B cell (primary cell): Measurements from ENCODE around the gene CANT1. TPM values are rescaled to one million over a fixed set of nuclear protein-coding genes. Genes with fewer than 3 reads are reported as not detected.

Experiments used
- ATAC-seq: fragments of 200-7000 bp; cut with Tn5 transposase; one replicate; pipeline ENCODE4 v1.10.0; 2021; ENCODE audit warnings: low read depth, mild to moderate bottlenecking, moderate number of reproducible peaks, moderate library complexity
- CTCF ChIA-PET: fragments of 350-600 bp; sonication (Branson Sonifier 250); formaldehyde crosslinking; loops from one replicate; lab custom pipeline; 2021; ENCODE audit warnings: antibody characterized with exemption, inconsistent platforms; lab: Charles Lee
- POLR2A ChIA-PET: fragments of 350-600 bp; sonication (Branson Sonifier 250); formaldehyde crosslinking; loops from one replicate; lab custom pipeline; 2021; ENCODE audit warnings: antibody characterized with exemption; lab: Charles Lee
- DNase-seq: peaks from one replicate; pipeline ENCODE4 v3.0.0; 2013
- H2AFZ ChIP-seq: 2 replicates; pipeline ENCODE4 v1.6.1; 2012; ENCODE audit warnings: mild to moderate bottlenecking, low read depth, low read length; ENCODE audit not compliant: insufficient read depth, poor library complexity, severe bottlenecking
- H3K27ac ChIP-seq, 2 donors: 1 replicate in 1 of 2; 2 replicates in 1 of 2; pipeline ENCODE4 v1.5.1; 2012 to 2013; ENCODE audit warnings: low read length in 2 of 2, mild to moderate bottlenecking in 2 of 2, moderate library complexity in 1 of 2
- H3K27me3 ChIP-seq, 4 experiments: fragments of 200-600 bp in 1 of 4; sonication (generic) in 1 of 4; replicated peaks in 1 of 4; 1 replicate in 2 of 4; 2 replicates in 2 of 4; pipeline versions ENCODE4 v1.6.1 to v1.7.0; 2013 to 2016; ENCODE audit warnings: low read length in 3 of 4, mild to moderate bottlenecking in 2 of 4, mixed read lengths in 1 of 4, moderate library complexity in 1 of 4; ENCODE audit not compliant: insufficient read depth in 4 of 4, control insufficient read depth in 3 of 4; ENCODE audit errors: control extremely low read depth in 1 of 4
- H3K36me3 ChIP-seq, 2 experiments: replicated peaks in 1 of 2; 1 replicate in 1 of 2; 2 replicates in 1 of 2; pipeline versions ENCODE4 v1.6.1 to v1.7.1; 2013; ENCODE audit warnings: low read length in 1 of 2; ENCODE audit not compliant: insufficient read depth in 2 of 2, control insufficient read depth in 1 of 2; ENCODE audit errors: control extremely low read depth in 1 of 2, extremely low read depth in 1 of 2
- H3K4me1 ChIP-seq, 2 donors: fragments of 200-600 bp in 1 of 2; sonication (generic) in 1 of 2; 1 replicate in 1 of 2; 2 replicates in 1 of 2; pipeline versions ENCODE4 v1.5.1 to v1.6.1; 2013 to 2017; ENCODE audit warnings: low read length in 2 of 2; ENCODE audit not compliant: control insufficient read depth in 2 of 2, insufficient read depth in 2 of 2
- H3K4me2 ChIP-seq: replicated peaks from 2 replicates; pipeline ENCODE3; 2012; ENCODE audit warnings: mild to moderate bottlenecking, low read depth, low read length; ENCODE audit not compliant: poor library complexity, severe bottlenecking
- H3K4me3 ChIP-seq, 5 experiments: fragments of 200-600 bp in 1 of 5; sonication (generic) in 1 of 5; 1 replicate in 3 of 5; 2 replicates in 2 of 5; pipeline versions ENCODE4 v1.5.1 to v1.7.0; 2011 to 2016; ENCODE audit warnings: low read length in 4 of 5, mild to moderate bottlenecking in 4 of 5, low read depth in 2 of 5, control low read depth in 1 of 5, moderate library complexity in 1 of 5; ENCODE audit not compliant: insufficient read depth in 1 of 5; ENCODE audit errors: control extremely low read depth in 1 of 5, extremely low read depth in 1 of 5
- H3K79me2 ChIP-seq: fragments of 200-600 bp; sonication (generic); one replicate; pipeline ENCODE4 v1.6.0; 2016; ENCODE audit warnings: low read length; ENCODE audit not compliant: control insufficient read depth, insufficient read depth
- H3K9ac ChIP-seq: fragments of 200-600 bp; sonication (generic); 2 replicates; pipeline ENCODE4 v1.6.1; 2017; ENCODE audit warnings: mild to moderate bottlenecking, low read length, moderate library complexity
- H3K9me3 ChIP-seq, 3 donors: one replicate each; pipeline versions ENCODE4 v1.6.1 to v1.7.1; 2013; ENCODE audit warnings: low read length in 2 of 3; ENCODE audit not compliant: control insufficient read depth in 2 of 3, insufficient read depth in 1 of 3; ENCODE audit errors: control extremely low read depth in 1 of 3
- H4K20me1 ChIP-seq: 2 replicates; pipeline ENCODE4 v1.6.0; 2012; ENCODE audit warnings: mild to moderate bottlenecking, low read length; ENCODE audit not compliant: insufficient read depth, control insufficient read depth, poor library complexity, severe bottlenecking
- H3K27ac Mint-ChIP-seq: one replicate; pipeline ENCODE4 v1.8.0; 2021; ENCODE audit warnings: mixed read lengths
- H3K27me3 Mint-ChIP-seq: one replicate; pipeline ENCODE4 v1.8.0; 2021; ENCODE audit warnings: mixed read lengths
- H3K4me1 Mint-ChIP-seq: one replicate; pipeline ENCODE4 v1.8.0; 2021; ENCODE audit warnings: mixed read lengths
- H3K4me3 Mint-ChIP-seq: one replicate; pipeline ENCODE4 v1.8.0; 2021; ENCODE audit warnings: mixed read lengths
- H3K9me3 Mint-ChIP-seq: one replicate; pipeline ENCODE4 v1.8.0; 2022; ENCODE audit warnings: mixed read lengths; ENCODE audit not compliant: insufficient read depth
- CTCF ChIP-seq: fragments of 200-600 bp; IDR thresholded peaks from one replicate; pipeline ENCODE4 v1.8.0; 2022; ENCODE audit warnings: antibody characterized with exemption, mild to moderate bottlenecking
- EZH2 ChIP-seq: IDR thresholded peaks from 2 replicates; pipeline ENCODE4 v1.6.1; 2012; ENCODE audit warnings: borderline replicate concordance, low read depth, mild to moderate bottlenecking, moderate library complexity, low read length; ENCODE audit not compliant: insufficient read depth, poor library complexity, severe bottlenecking
- WGBS: methylation state at CpG from one replicate; pipeline ENCODE4 v1.1.5; 2013; ENCODE audit warnings: missing lambda C conversion rate; ENCODE audit not compliant: insufficient coverage; 5-methylcytosine and 5-hydroxymethylcytosine counted together
- intact Hi-C: fragments of 100-400 bp; cut with micrococcal nuclease; formaldehyde crosslinking; loops from one replicate; pipeline ENCODE4 v1.10.0; 2022
- polyA plus RNA-seq: library from polyadenylated mRNA; depleted of rRNA; stranded (reverse); fragments of >200 nt; gene quantifications from 2 replicates; pipeline ENCODE4 v1.2.3, GENCODE V29; 2012
- total RNA-seq, 2 donors: library from RNA; stranded (reverse); fragments of 120-200 nt in 1 of 2; gene quantifications; 1 replicate in 1 of 2; 2 replicates in 1 of 2; pipeline versions ENCODE4 v1.2.3 to v1.2.4, GENCODE V29; 2013 to 2022

CANT1 gene
- total and polyA plus RNA-seq, 2 donors (not counting 1 experiment from before 2014, with no cell fraction given), result 17.3 to 44.2 TPM

- Histone ChIP-seq H3K4me2 (no peak overlapping the region), H3K4me3 (no peak overlapping the region), H3K27ac (no peak overlapping the region), H2AFZ (no peak overlapping the region), H3K4me1 (no peaks in the 10 kb centered on the region), H4K20me1 (no peaks in the 10 kb centered on the region), H3K9ac (no peak overlapping the region), H3K9me3 (peaks cover 0 to 3% (median 0%) of the 10 kb centered on the region in 3 donors), H3K27me3 (peaks cover 0 to 23% (median 0%) of the 10 kb centered on the region in 4 experiments), H3K79me2 (no peaks in the 10 kb centered on the region), H3K36me3 (no peaks in the 10 kb centered on the region)
- peaks cover 24% of the 10 kb centered on the region for H3K27me3 Mint-ChIP-seq
- 88% methylated on average over 8 of the region's 13 CpGs for WGBS
- TF ChIP-seq CTCF, result peak; percentile 84
- TF ChIP-seq EZH2, result no peak
- H3K9me3 Mint-ChIP-seq, result no peaks in the 10 kb centered on the region
- peaks cover 1% of the 10 kb centered on the region for H3K4me1 Mint-ChIP-seq
- peak; percentile 47 for ATAC-seq
- CTCF ChIA-PET, result interaction anchor here (0.7 to 2.6 kb wide), 11 partner anchors 8 to 350 kb away, joined by 3 to 8 read pairs (median 5); no protein-coding TSS in a partner anchor
- intact Hi-C loops, result loop anchor here (10.0 kb wide), 1 partner anchor 48 kb away; no protein-coding TSS in a partner anchor
- H3K27ac Mint-ChIP-seq, result no peak overlapping the region
- DNase-seq, result peak; percentile 67
- H3K4me3 Mint-ChIP-seq, result no peak overlapping the region
- POLR2A ChIA-PET, result no interaction called here
These were observed 33.0 kb upstream of the CANT1 start for GRCh38 chr17:79042421-79043190.
